ENCODE results near the gene LEMD3. TPM values are rescaled to one million over a fixed set of nuclear protein-coding genes. Genes with fewer than 3 reads are reported as not detected.

LEMD3 gene
- total and polyA plus RNA-seq, 2 experiments from 2014 or later = 15.4 to 56.7 TPM

DNA sequence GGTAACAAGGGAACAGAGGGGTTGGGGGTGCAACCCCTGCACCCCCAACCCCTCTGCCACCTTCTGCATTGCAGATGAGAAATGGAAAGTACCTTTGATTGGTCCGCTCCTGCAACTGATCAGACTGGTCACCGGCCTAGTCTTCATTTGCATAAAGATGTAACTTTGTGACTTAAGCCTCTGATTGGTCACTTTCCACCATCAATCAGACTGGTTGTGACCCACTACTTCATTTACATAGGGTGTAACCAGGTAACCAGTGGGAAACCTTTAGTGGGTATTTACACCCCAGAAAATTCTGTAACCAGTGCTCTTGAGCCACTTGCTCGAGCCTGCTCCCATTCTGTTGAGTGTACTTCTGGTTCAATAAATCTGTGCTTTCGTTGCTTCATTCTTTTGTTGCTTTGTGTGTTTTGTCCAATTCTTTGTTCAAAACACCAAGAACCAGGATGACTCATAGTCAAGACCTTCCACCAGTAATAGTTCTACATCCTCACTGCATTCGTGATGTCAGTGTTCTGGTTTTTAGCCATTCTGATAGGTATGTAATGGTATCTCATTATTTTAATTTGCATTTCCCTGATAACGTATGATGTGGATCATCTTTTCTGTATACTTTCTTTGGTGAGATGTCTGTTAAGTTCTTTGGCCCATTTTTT, 30.8 kb downstream of the LEMD3 start:
- no peak overlapping the region for H3K4me3 Mint-ChIP-seq

More for the DNA sequence above, 30.8 kb downstream of the LEMD3 start:
- H3K4me2 ChIP-seq = no peak overlapping the region
- H4K20me1 ChIP-seq (replicated peaks; ENCODE audit: insufficient read depth) = peaks cover 26% of the 10 kb centered on the region
- ATAC-seq (no peak), DNase-seq (ENCODE audit: low spot score) (no peak)
- H3K4me3 ChIP-seq = no peak overlapping the region
- no peaks in the 10 kb centered on the region; the same call in 1 of the 2 replicates for H3K9me2 ChIP-seq (ENCODE audit: insufficient read depth)
- Mint-ChIP-seq H3K36me3 (ENCODE audit: low read depth) (peaks cover 16% of the 10 kb centered on the region), H3K27ac (no peak overlapping the region), H3K9me3 (peaks cover 6% of the 10 kb centered on the region; the same call in 2 of the 3 replicates), H3K4me1 (peaks cover 39% of the 10 kb centered on the region), H3K27me3 (ENCODE audit: insufficient read depth, low read depth, poor library complexity) (peaks cover under 1% of the 10 kb centered on the region)
- H3K79me2 ChIP-seq (replicated peaks; ENCODE audit: insufficient read depth) = peaks cover 100% of the 10 kb centered on the region
- no peaks in the 10 kb centered on the region for H3F3A ChIP-seq (replicated peaks; ENCODE audit: low read depth)
- H3K4me1 ChIP-seq (ENCODE audit: insufficient read depth) = peaks cover 15% of the 10 kb centered on the region
- no peaks in the 10 kb centered on the region for H3K27me3 ChIP-seq (ENCODE audit: insufficient read depth)
- H3K36me3 ChIP-seq (ENCODE audit: insufficient read depth) = no peaks in the 10 kb centered on the region
- no peak for TF ChIP-seq EZH2phosphoT487 (IDR thresholded peaks at IDR 0.05; ENCODE audit: unreplicated experiment)
- no peak for TF ChIP-seq NANOG (IDR thresholded peaks at IDR 0.05; ENCODE audit: borderline replicate concordance)
- TF ChIP-seq, protein P1, sequence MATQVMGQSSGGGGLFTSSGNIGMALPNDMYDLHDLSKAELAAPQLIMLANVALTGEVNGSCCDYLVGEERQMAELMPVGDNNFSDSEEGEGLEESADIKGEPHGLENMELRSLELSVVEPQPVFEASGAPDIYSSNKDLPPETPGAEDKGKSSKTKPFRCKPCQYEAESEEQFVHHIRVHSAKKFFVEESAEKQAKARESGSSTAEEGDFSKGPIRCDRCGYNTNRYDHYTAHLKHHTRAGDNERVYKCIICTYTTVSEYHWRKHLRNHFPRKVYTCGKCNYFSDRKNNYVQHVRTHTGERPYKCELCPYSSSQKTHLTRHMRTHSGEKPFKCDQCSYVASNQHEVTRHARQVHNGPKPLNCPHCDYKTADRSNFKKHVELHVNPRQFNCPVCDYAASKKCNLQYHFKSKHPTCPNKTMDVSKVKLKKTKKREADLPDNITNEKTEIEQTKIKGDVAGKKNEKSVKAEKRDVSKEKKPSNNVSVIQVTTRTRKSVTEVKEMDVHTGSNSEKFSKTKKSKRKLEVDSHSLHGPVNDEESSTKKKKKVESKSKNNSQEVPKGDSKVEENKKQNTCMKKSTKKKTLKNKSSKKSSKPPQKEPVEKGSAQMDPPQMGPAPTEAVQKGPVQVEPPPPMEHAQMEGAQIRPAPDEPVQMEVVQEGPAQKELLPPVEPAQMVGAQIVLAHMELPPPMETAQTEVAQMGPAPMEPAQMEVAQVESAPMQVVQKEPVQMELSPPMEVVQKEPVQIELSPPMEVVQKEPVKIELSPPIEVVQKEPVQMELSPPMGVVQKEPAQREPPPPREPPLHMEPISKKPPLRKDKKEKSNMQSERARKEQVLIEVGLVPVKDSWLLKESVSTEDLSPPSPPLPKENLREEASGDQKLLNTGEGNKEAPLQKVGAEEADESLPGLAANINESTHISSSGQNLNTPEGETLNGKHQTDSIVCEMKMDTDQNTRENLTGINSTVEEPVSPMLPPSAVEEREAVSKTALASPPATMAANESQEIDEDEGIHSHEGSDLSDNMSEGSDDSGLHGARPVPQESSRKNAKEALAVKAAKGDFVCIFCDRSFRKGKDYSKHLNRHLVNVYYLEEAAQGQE (IDR thresholded peaks at IDR 0.05; ENCODE audit: unreplicated experiment) = no peak
- TF ChIP-seq, protein P2, sequence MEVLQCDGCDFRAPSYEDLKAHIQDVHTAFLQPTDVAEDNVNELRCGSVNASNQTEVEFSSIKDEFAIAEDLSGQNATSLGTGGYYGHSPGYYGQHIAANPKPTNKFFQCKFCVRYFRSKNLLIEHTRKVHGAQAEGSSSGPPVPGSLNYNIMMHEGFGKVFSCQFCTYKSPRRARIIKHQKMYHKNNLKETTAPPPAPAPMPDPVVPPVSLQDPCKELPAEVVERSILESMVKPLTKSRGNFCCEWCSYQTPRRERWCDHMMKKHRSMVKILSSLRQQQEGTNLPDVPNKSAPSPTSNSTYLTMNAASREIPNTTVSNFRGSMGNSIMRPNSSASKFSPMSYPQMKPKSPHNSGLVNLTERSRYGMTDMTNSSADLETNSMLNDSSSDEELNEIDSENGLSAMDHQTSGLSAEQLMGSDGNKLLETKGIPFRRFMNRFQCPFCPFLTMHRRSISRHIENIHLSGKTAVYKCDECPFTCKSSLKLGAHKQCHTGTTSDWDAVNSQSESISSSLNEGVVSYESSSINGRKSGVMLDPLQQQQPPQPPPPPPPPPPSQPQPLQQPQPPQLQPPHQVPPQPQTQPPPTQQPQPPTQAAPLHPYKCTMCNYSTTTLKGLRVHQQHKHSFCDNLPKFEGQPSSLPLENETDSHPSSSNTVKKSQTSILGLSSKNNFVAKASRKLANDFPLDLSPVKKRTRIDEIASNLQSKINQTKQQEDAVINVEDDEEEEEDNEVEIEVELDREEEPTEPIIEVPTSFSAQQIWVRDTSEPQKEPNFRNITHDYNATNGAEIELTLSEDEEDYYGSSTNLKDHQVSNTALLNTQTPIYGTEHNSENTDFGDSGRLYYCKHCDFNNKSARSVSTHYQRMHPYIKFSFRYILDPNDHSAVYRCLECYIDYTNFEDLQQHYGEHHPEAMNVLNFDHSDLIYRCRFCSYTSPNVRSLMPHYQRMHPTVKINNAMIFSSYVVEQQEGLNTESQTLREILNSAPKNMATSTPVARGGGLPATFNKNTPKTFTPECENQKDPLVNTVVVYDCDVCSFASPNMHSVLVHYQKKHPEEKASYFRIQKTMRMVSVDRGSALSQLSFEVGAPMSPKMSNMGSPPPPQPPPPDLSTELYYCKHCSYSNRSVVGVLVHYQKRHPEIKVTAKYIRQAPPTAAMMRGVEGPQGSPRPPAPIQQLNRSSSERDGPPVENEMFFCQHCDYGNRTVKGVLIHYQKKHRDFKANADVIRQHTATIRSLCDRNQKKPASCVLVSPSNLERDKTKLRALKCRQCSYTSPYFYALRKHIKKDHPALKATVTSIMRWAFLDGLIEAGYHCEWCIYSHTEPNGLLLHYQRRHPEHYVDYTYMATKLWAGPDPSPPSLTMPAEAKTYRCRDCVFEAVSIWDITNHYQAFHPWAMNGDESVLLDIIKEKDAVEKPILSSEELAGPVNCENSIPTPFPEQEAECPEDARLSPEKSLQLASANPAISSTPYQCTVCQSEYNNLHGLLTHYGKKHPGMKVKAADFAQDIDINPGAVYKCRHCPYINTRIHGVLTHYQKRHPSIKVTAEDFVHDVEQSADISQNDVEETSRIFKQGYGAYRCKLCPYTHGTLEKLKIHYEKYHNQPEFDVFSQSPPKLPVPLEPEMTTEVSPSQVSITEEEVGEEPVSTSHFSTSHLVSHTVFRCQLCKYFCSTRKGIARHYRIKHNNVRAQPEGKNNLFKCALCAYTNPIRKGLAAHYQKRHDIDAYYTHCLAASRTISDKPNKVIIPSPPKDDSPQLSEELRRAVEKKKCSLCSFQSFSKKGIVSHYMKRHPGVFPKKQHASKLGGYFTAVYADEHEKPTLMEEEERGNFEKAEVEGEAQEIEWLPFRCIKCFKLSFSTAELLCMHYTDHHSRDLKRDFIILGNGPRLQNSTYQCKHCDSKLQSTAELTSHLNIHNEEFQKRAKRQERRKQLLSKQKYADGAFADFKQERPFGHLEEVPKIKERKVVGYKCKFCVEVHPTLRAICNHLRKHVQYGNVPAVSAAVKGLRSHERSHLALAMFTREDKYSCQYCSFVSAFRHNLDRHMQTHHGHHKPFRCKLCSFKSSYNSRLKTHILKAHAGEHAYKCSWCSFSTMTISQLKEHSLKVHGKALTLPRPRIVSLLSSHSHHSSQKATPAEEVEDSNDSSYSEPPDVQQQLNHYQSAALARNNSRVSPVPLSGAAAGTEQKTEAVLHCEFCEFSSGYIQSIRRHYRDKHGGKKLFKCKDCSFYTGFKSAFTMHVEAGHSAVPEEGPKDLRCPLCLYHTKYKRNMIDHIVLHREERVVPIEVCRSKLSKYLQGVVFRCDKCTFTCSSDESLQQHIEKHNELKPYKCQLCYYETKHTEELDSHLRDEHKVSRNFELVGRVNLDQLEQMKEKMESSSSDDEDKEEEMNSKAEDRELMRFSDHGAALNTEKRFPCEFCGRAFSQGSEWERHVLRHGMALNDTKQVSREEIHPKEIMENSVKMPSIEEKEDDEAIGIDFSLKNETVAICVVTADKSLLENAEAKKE (CRISPR knock-in tag; IDR thresholded peaks at IDR 0.05) = no peak
- TF ChIP-seq EZH2 (IDR thresholded peaks at IDR 0.05; ENCODE audit: low read depth, unreplicated experiment) = no peak
- TF ChIP-seq JUNB (IDR thresholded peaks at IDR 0.05; ENCODE audit: unreplicated experiment) = no peak
- no peak for TF ChIP-seq POLR2AphosphoS5 (IDR thresholded peaks at IDR 0.05; ENCODE audit: low read depth)
- no peak for TF ChIP-seq CREB1 (CRISPR knock-in tag; IDR thresholded peaks at IDR 0.05; ENCODE audit: low read depth)
- TF ChIP-seq ZNF114 (CRISPR knock-in tag; IDR thresholded peaks at IDR 0.05) = no peak
- TF ChIP-seq ZNF331 (CRISPR knock-in tag; IDR thresholded peaks at IDR 0.05; ENCODE audit: low read depth) = no peak
- TF ChIP-seq, protein P3, sequence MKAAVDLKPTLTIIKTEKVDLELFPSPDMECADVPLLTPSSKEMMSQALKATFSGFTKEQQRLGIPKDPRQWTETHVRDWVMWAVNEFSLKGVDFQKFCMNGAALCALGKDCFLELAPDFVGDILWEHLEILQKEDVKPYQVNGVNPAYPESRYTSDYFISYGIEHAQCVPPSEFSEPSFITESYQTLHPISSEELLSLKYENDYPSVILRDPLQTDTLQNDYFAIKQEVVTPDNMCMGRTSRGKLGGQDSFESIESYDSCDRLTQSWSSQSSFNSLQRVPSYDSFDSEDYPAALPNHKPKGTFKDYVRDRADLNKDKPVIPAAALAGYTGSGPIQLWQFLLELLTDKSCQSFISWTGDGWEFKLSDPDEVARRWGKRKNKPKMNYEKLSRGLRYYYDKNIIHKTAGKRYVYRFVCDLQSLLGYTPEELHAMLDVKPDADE (IDR thresholded peaks at IDR 0.05) = no peak
- TF ChIP-seq, protein P4, sequence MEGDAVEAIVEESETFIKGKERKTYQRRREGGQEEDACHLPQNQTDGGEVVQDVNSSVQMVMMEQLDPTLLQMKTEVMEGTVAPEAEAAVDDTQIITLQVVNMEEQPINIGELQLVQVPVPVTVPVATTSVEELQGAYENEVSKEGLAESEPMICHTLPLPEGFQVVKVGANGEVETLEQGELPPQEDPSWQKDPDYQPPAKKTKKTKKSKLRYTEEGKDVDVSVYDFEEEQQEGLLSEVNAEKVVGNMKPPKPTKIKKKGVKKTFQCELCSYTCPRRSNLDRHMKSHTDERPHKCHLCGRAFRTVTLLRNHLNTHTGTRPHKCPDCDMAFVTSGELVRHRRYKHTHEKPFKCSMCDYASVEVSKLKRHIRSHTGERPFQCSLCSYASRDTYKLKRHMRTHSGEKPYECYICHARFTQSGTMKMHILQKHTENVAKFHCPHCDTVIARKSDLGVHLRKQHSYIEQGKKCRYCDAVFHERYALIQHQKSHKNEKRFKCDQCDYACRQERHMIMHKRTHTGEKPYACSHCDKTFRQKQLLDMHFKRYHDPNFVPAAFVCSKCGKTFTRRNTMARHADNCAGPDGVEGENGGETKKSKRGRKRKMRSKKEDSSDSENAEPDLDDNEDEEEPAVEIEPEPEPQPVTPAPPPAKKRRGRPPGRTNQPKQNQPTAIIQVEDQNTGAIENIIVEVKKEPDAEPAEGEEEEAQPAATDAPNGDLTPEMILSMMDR (conservative IDR thresholded peaks at IDR 0.05; ENCODE audit: low read depth in 2 of 2) = no peak
- TF ChIP-seq STAT1 (IDR thresholded peaks at IDR 0.05; ENCODE audit: unreplicated experiment) = no peak
- no peak overlapping the region for H3K27ac ChIP-seq (ENCODE audit: low read depth)
- no peak overlapping the region for H2AFZ ChIP-seq
